HG02571 (cell line): Measurements from ENCODE around the gene KLHL22.
"Not testable (repeated sequence)": the region's sequence is repeated elsewhere in the genome, so short reads cannot be mapped to it uniquely, and the experiment has no call there.

Experiments
- ATAC-seq: cut with Tn5 transposase; IDR thresholded peaks from one replicate; pipeline ENCODE4 v1.9.1; 2021; ENCODE audit warnings: mild to moderate bottlenecking, moderate library complexity; ENCODE audit not compliant: unreplicated experiment

The KLHL22 gene

GRCh38 chr22:20404881-20405280, 90.7 kb downstream of the KLHL22 start:
- no peak for ATAC-seq

- ATAC-seq: no peak
Measured at GRCh38 chr22:20403779-20404140, 91.8 kb downstream of the KLHL22 start.

- no peak for ATAC-seq
Measured at GRCh38 chr22:20402960-20403778, 92.4 kb downstream of the KLHL22 start.

DNA sequence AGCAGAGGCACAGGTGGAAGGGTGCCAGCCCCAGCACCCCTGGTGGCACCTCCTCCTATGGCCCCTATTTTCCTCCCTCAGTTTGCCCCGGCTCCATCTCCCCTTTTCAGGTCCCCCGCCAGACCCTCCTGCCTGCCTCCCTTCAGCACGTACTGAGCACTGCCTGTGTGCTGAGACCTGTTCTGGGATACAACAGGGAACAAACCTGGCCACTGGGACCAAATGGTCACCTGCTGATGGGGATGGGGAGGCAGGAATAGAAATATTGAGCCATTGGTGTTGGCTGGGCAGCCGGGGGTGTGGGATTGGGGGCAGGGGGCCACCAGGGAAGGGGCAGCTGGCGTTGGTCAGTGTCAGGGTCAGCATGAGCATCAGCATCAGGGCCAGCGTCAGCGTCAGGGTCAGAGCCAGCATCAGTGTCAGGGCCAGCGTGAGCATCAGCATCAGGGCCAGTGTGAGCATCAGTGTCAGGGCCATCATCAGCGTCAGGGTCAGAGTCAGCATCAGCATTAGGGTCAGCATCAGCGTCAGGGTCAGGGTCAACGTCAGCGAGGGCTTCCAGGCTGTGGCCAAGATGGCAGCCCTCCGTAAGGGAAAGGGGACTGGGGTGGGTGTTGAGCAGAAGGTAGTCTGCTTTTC, 94.1 kb downstream of the KLHL22 start:
- no peak for ATAC-seq

DNA sequence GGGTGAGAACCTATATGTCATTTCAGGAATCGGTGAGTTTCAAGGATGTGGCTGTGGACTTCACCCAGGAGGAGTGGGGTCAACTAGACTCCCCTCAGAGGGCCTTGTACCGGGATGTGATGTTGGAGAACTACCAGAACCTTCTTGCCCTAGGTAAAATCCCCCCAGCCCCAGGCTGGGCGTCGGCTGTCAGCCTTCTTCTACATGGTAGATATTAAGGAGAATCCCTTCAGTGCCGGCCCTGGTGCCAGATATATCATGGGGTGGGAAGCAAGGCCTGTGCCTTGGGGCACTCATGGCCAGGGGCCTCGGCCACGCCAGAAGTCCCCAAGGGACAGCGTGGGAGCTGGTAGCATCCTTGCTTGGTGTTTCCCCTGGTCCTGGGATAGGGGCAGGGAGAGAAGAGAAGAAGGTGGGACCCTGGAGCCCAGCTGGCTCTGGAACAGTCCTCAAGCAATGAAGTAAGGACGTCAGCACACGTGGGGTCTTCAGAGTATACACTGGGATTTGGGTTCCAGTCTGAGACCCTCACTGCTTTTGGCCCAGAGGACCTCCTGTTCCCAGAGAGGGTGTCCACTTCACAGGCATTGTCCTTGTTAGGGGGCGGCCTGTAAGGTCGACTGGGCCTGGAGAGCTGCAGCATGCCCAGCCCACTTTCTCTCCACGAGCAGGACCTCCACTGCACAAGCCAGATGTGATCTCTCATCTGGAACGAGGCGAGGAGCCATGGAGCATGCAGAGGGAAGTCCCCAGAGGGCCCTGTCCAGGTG, 94.8 kb downstream of the KLHL22 start:
- ATAC-seq: no peak

GRCh38 chr22:20399866-20400605, 95.6 kb downstream of the KLHL22 start:
- ATAC-seq: no peak

GRCh38 chr22:20398420-20398819, 97.2 kb downstream of the KLHL22 start:
- ATAC-seq: no peak

GRCh38 chr22:20397498-20397897, 98.1 kb downstream of the KLHL22 start:
- ATAC-seq: no peak

- no peak for ATAC-seq
Measured at GRCh38 chr22:20396639-20397038, 99.0 kb downstream of the KLHL22 start.

DNA sequence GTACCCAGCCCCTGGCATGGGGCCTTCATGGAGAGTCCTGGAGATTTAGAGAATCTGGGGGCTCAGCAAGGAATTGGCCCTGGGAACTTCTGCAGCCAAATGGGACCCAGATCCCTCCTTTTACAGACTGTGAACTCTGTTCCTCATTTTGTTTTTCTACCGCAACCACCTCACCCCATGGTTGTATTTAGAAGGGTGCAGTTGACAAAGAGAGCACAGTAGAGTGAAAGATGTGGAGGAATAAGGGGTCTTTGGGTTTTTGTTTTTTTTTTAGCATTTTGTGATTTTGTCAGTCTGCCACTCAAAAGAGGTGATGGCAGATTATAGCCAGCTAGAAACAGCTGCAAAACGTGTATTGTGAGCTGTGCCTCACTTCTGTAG, 99.7 kb downstream of the KLHL22 start:
- no peak for ATAC-seq

DNA sequence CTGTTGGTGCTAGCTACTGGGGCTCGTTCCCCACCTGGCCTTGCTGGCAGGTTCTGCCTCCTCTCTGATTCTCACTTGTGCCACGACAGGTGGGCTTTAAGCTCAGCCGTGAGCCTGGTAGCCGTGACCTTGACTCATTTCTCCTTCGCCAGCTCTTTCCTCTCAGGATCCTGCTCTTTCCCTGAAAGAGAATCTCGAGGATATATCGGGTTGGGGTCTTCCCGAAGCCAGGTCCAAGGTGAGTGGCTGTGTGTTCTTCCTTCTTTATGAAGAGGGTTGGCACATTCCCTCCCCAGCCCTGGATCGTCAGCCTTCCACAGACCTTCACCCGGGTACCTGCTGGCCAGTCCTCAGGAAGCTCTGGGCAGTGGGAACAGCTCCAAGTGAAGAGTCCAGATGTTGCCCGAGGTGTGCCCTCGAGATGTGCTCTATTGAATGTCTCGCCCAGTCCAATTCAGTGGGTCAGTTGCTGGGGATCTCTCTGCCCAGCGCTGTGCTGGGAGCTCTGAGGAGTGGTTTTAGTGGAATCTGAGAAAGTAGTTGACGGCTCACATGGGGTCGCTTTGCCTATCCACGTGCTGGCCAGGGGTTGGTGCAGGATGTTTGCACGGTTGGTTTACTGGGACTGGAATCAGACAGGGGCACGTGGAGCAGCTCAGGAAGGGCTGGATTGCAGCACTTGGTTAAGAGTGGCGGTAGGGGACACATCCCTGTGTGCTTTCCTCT, 100.3 kb downstream of the KLHL22 start:
- ATAC-seq: no peak

- ATAC-seq: no peak
Measured at GRCh38 chr22:20393705-20394476, 101.7 kb downstream of the KLHL22 start, which contains the start of gene ZNF74. Gene ZNF74 (plus strand): TSS chr22:20394151. CDS start chr22:20394629, 478 bp downstream.

DNA sequence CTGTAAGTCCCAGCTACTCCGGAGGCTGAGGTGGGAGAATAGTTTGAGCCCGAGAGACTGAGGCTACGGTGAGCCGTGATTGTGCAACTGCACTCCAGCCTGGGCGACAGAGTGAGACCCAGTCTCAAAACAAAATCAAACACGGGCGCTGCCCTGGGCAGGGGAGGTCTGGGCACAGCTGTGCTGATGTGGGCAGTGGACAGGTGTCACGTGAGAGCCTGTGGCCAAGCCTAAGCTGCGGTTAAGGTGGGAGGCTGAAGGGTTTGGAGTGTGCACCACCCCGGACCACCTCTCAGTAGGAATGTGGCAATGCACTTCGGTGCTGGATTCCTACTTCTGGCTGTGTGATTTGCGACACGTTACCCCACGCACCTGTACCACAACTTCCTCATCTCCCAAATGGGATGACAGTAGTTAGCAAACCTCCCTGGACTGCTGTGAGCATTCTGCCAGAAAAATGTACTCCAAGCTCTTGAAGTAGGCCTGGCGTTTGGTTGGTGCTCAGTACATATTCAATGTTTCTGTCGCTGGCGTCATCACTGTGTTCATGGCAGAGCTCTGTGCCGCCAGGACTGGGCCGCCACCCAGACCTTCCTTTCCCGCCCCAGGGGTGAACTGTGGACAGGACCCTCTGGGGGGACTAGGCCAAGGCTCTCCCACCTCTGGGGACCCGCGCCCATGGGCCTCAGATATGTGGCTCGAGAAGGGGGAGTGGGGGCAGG, 102.5 kb downstream of the KLHL22 start:
- no peak for ATAC-seq

DNA sequence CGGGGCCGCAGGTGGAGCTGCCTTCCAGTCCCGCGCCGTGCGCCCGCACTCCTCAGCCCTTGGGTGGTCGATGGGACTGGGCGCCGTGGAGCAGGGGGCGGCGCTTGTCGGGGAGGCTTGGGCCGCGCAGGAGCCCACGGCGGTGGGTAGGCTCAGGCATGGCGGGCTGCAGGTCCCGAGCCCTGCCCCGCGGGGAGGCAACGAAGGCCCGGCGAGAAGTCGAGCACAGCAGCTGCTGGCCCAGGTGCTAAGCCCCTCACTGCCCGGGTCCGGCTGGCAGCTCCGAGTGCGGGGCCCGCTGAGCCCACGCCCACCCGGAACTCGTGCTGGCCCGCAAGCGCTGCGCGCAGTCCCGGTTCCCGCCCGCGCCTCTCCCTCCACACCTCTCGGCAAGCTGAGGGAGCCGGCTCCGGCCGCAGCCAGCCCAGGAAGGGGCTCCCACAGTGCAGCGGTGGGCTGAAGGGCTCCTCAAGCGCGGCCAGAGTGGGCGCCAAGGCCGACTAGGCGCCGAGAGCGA, 103.2 kb downstream of the KLHL22 start:
- ATAC-seq: not testable (repeated sequence)
